B cell (primary cell): ENCODE results near the gene WDR18. TPM values are rescaled to one million over a fixed set of nuclear protein-coding genes. Genes with fewer than 3 reads are reported as not detected.

ENCODE experiments used
- ATAC-seq: fragments of 200-7000 bp; cut with Tn5 transposase; one replicate; pipeline ENCODE4 v1.10.0; 2021; ENCODE audit warnings: low read depth, mild to moderate bottlenecking, moderate number of reproducible peaks, moderate library complexity
- CTCF ChIA-PET: fragments of 350-600 bp; sonication (Branson Sonifier 250); formaldehyde crosslinking; loops from one replicate; lab custom pipeline; 2021; ENCODE audit warnings: antibody characterized with exemption, inconsistent platforms; lab: Charles Lee
- POLR2A ChIA-PET: fragments of 350-600 bp; sonication (Branson Sonifier 250); formaldehyde crosslinking; loops from one replicate; lab custom pipeline; 2021; ENCODE audit warnings: antibody characterized with exemption; lab: Charles Lee
- DNase-seq: peaks from one replicate; pipeline ENCODE4 v3.0.0; 2013
- H2AFZ ChIP-seq: 2 replicates; pipeline ENCODE4 v1.6.1; 2012; ENCODE audit warnings: mild to moderate bottlenecking, low read depth, low read length; ENCODE audit not compliant: insufficient read depth, poor library complexity, severe bottlenecking
- H3K27ac ChIP-seq, 2 donors: 1 replicate in 1 of 2; 2 replicates in 1 of 2; pipeline ENCODE4 v1.5.1; 2012 to 2013; ENCODE audit warnings: low read length in 2 of 2, mild to moderate bottlenecking in 2 of 2, moderate library complexity in 1 of 2
- H3K27me3 ChIP-seq, 4 experiments: fragments of 200-600 bp in 1 of 4; sonication (generic) in 1 of 4; replicated peaks in 1 of 4; 1 replicate in 2 of 4; 2 replicates in 2 of 4; pipeline versions ENCODE4 v1.6.1 to v1.7.0; 2013 to 2016; ENCODE audit warnings: low read length in 3 of 4, mild to moderate bottlenecking in 2 of 4, mixed read lengths in 1 of 4, moderate library complexity in 1 of 4; ENCODE audit not compliant: insufficient read depth in 4 of 4, control insufficient read depth in 3 of 4; ENCODE audit errors: control extremely low read depth in 1 of 4
- H3K36me3 ChIP-seq, 2 experiments: replicated peaks in 1 of 2; 1 replicate in 1 of 2; 2 replicates in 1 of 2; pipeline versions ENCODE4 v1.6.1 to v1.7.1; 2013; ENCODE audit warnings: low read length in 1 of 2; ENCODE audit not compliant: insufficient read depth in 2 of 2, control insufficient read depth in 1 of 2; ENCODE audit errors: control extremely low read depth in 1 of 2, extremely low read depth in 1 of 2
- H3K4me1 ChIP-seq, 2 donors: fragments of 200-600 bp in 1 of 2; sonication (generic) in 1 of 2; 1 replicate in 1 of 2; 2 replicates in 1 of 2; pipeline versions ENCODE4 v1.5.1 to v1.6.1; 2013 to 2017; ENCODE audit warnings: low read length in 2 of 2; ENCODE audit not compliant: control insufficient read depth in 2 of 2, insufficient read depth in 2 of 2
- H3K4me2 ChIP-seq: replicated peaks from 2 replicates; pipeline ENCODE3; 2012; ENCODE audit warnings: mild to moderate bottlenecking, low read depth, low read length; ENCODE audit not compliant: poor library complexity, severe bottlenecking
- H3K4me3 ChIP-seq, 5 experiments: fragments of 200-600 bp in 1 of 5; sonication (generic) in 1 of 5; 1 replicate in 3 of 5; 2 replicates in 2 of 5; pipeline versions ENCODE4 v1.5.1 to v1.7.0; 2011 to 2016; ENCODE audit warnings: low read length in 4 of 5, mild to moderate bottlenecking in 4 of 5, low read depth in 2 of 5, control low read depth in 1 of 5, moderate library complexity in 1 of 5; ENCODE audit not compliant: insufficient read depth in 1 of 5; ENCODE audit errors: control extremely low read depth in 1 of 5, extremely low read depth in 1 of 5
- H3K79me2 ChIP-seq: fragments of 200-600 bp; sonication (generic); one replicate; pipeline ENCODE4 v1.6.0; 2016; ENCODE audit warnings: low read length; ENCODE audit not compliant: control insufficient read depth, insufficient read depth
- H3K9ac ChIP-seq: fragments of 200-600 bp; sonication (generic); 2 replicates; pipeline ENCODE4 v1.6.1; 2017; ENCODE audit warnings: mild to moderate bottlenecking, low read length, moderate library complexity
- H3K9me3 ChIP-seq, 3 donors: one replicate each; pipeline versions ENCODE4 v1.6.1 to v1.7.1; 2013; ENCODE audit warnings: low read length in 2 of 3; ENCODE audit not compliant: control insufficient read depth in 2 of 3, insufficient read depth in 1 of 3; ENCODE audit errors: control extremely low read depth in 1 of 3
- H4K20me1 ChIP-seq: 2 replicates; pipeline ENCODE4 v1.6.0; 2012; ENCODE audit warnings: mild to moderate bottlenecking, low read length; ENCODE audit not compliant: insufficient read depth, control insufficient read depth, poor library complexity, severe bottlenecking
- H3K27ac Mint-ChIP-seq: one replicate; pipeline ENCODE4 v1.8.0; 2021; ENCODE audit warnings: mixed read lengths
- H3K27me3 Mint-ChIP-seq: one replicate; pipeline ENCODE4 v1.8.0; 2021; ENCODE audit warnings: mixed read lengths
- H3K4me1 Mint-ChIP-seq: one replicate; pipeline ENCODE4 v1.8.0; 2021; ENCODE audit warnings: mixed read lengths
- H3K4me3 Mint-ChIP-seq: one replicate; pipeline ENCODE4 v1.8.0; 2021; ENCODE audit warnings: mixed read lengths
- H3K9me3 Mint-ChIP-seq: one replicate; pipeline ENCODE4 v1.8.0; 2022; ENCODE audit warnings: mixed read lengths; ENCODE audit not compliant: insufficient read depth
- EZH2 ChIP-seq: IDR thresholded peaks from 2 replicates; pipeline ENCODE4 v1.6.1; 2012; ENCODE audit warnings: borderline replicate concordance, low read depth, mild to moderate bottlenecking, moderate library complexity, low read length; ENCODE audit not compliant: insufficient read depth, poor library complexity, severe bottlenecking
- WGBS: methylation state at CpG from one replicate; pipeline ENCODE4 v1.1.5; 2013; ENCODE audit warnings: missing lambda C conversion rate; ENCODE audit not compliant: insufficient coverage; 5-methylcytosine and 5-hydroxymethylcytosine counted together
- intact Hi-C: fragments of 100-400 bp; cut with micrococcal nuclease; formaldehyde crosslinking; loops from one replicate; pipeline ENCODE4 v1.10.0; 2022
- polyA plus RNA-seq: library from polyadenylated mRNA; depleted of rRNA; stranded (reverse); fragments of >200 nt; gene quantifications from 2 replicates; pipeline ENCODE4 v1.2.3, GENCODE V29; 2012
- total RNA-seq, 2 donors: library from RNA; stranded (reverse); fragments of 120-200 nt in 1 of 2; gene quantifications; 1 replicate in 1 of 2; 2 replicates in 1 of 2; pipeline versions ENCODE4 v1.2.3 to v1.2.4, GENCODE V29; 2013 to 2022
- TF ChIP-seq, protein P1 (sequence below): fragments of 200-600 bp; IDR thresholded peaks from one replicate; pipeline ENCODE4 v1.8.0; 2022; ENCODE audit warnings: antibody characterized with exemption, mild to moderate bottlenecking

The WDR18 gene
- total and polyA plus RNA-seq, 2 donors (not counting 1 experiment from before 2014, with no cell fraction given): 48.5 to 60.5 TPM

DNA sequence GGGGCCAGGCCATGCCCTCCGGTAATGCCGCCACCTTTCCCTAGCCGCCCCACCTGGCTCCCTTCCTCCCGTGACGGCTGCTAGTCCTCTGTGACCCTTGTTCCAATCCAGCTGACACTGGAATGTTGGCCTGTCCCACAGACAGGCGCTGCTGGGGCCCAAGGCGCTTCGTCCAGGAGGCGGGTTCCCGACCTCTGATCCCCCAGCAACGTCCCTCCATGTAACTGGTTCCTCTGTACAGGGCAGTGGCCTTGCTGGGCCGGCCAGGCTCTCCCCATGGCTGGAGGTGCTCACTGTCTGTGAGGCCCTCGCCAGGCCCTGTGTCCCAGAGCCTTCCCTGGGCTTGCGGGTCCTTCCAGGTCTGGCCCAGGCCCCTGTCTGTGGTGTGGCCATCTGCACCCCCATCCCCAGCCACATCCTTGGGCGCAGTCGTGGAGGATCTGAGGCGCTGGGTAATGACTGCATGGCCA lies 9.3 kb downstream of the WDR18 start:
- Histone ChIP-seq H3K9ac (no peak overlapping the region), H3K79me2 (peaks cover 1% of the 10 kb centered on the region), H3K9me3 (peaks cover 0 to 2% (median 0%) of the 10 kb centered on the region in 3 donors), H3K4me1 (peaks cover 10 to 11% of the 10 kb centered on the region in 2 donors), H3K4me3 (no peak overlapping the region), H3K4me2 (no peak overlapping the region), H3K36me3 (peaks cover 0 to 21% of the 10 kb centered on the region in 2 experiments), H3K27me3 (peaks cover 0 to 28% (median 13%) of the 10 kb centered on the region in 4 experiments), H4K20me1 (peaks cover 14% of the 10 kb centered on the region), H3K27ac (no peak overlapping the region), H2AFZ (no peak overlapping the region)
- CTCF ChIA-PET: no interaction called here
- TF ChIP-seq, protein P1, sequence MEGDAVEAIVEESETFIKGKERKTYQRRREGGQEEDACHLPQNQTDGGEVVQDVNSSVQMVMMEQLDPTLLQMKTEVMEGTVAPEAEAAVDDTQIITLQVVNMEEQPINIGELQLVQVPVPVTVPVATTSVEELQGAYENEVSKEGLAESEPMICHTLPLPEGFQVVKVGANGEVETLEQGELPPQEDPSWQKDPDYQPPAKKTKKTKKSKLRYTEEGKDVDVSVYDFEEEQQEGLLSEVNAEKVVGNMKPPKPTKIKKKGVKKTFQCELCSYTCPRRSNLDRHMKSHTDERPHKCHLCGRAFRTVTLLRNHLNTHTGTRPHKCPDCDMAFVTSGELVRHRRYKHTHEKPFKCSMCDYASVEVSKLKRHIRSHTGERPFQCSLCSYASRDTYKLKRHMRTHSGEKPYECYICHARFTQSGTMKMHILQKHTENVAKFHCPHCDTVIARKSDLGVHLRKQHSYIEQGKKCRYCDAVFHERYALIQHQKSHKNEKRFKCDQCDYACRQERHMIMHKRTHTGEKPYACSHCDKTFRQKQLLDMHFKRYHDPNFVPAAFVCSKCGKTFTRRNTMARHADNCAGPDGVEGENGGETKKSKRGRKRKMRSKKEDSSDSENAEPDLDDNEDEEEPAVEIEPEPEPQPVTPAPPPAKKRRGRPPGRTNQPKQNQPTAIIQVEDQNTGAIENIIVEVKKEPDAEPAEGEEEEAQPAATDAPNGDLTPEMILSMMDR: no peak
- TF ChIP-seq EZH2: no peak
- WGBS: 96% methylated on average over 14 of the region's 17 CpGs
- no peaks in the 10 kb centered on the region for H3K9me3 Mint-ChIP-seq
- peaks cover 13% of the 10 kb centered on the region for H3K27me3 Mint-ChIP-seq
- DNase-seq (no peak), ATAC-seq (no peak)
- peaks cover 6% of the 10 kb centered on the region for H3K4me1 Mint-ChIP-seq
- H3K4me3 Mint-ChIP-seq: no peak overlapping the region
- intact Hi-C loops: no loop called here
- POLR2A ChIA-PET: no interaction called here
- no peak overlapping the region for H3K27ac Mint-ChIP-seq

DNA sequence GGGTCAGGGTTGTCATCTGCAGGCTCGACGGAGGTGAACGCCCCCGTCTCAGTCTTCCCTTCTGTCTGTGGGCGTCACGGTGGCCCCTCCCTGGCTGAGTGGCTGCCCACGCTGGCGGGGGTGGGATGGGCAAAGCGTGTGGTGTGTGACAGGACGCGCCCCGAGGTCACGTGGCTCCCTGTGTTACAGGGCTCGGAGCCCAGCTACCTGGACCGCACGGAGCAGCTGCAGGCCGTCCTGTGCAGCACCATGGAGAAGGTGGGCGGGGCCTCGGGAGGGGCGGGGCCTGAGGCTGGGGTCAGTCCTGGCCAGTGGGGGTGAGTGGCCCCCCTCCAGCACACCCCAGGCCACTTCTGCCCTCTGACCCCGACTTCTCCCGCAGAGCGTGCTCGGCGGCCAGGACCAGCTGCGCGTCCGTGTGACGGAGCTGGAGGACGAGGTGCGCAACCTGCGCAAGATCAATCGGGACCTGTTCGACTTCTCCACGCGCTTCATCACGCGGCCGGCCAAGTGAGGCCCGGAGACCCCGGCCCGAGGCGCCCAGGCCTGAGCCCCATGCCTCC lies 9.8 kb downstream of the WDR18 start:
- no peak overlapping the region for H3K9ac ChIP-seq
- peaks cover 0 to 3% (median 0%) of the 10 kb centered on the region in 3 donors for H3K9me3 ChIP-seq
- H4K20me1 ChIP-seq: peaks cover 13% of the 10 kb centered on the region
- no peak overlapping the region for H3K4me3 Mint-ChIP-seq
- H3K79me2 ChIP-seq: no peaks in the 10 kb centered on the region
- no peak for DNase-seq
- no peak for TF ChIP-seq EZH2
- TF ChIP-seq, protein P1: no peak
- peaks cover 15% of the 10 kb centered on the region for H3K27me3 Mint-ChIP-seq
- H3K27ac ChIP-seq: no peak overlapping the region
- H3K4me1 ChIP-seq: peaks cover 10 to 11% of the 10 kb centered on the region in 2 donors
- CTCF ChIA-PET: no interaction called here
- no peak overlapping the region for H2AFZ ChIP-seq
- peaks cover 6% of the 10 kb centered on the region for H3K4me1 Mint-ChIP-seq
- no peaks in the 10 kb centered on the region for H3K9me3 Mint-ChIP-seq
- no peak overlapping the region for H3K27ac Mint-ChIP-seq
- no peak overlapping the region for H3K4me3 ChIP-seq
- H3K4me2 ChIP-seq: no peak overlapping the region
- WGBS: 94% methylated on average over 43 of the region's 43 CpGs
- H3K36me3 ChIP-seq: peaks cover 0 to 17% of the 10 kb centered on the region in 2 experiments
- ATAC-seq: no peak
- peaks cover 0 to 33% (median 16%) of the 10 kb centered on the region in 4 experiments for H3K27me3 ChIP-seq
- intact Hi-C loops: no loop called here
- POLR2A ChIA-PET: interaction anchor here (1.4 kb wide), 1 partner anchor 9 kb away, joined by 3 read pairs; no protein-coding TSS in a partner anchor
